ENCODE results near the gene FAM53B.

Gene FAM53B

GRCh38 chr10:124680675-124681074, 63.5 kb downstream of the FAM53B start:
- Histone ChIP-seq H3K27me3 (replicated peaks; ENCODE audit: insufficient read depth, low read length) (no peaks in the 10 kb centered on the region), H3K4me1 (ENCODE audit: low read length) (no peaks in the 10 kb centered on the region), H3K36me3 (replicated peaks; ENCODE audit: insufficient read depth, low read length) (no peaks in the 10 kb centered on the region), H3K9me2 (replicated peaks; ENCODE audit: insufficient read depth, low read length) (no peaks in the 10 kb centered on the region), H3F3A (ENCODE audit: insufficient read depth, low read length) (no peaks in the 10 kb centered on the region), H2AFZ (ENCODE audit: low read length) (no peak overlapping the region), H3K9me3 (replicated peaks; ENCODE audit: insufficient read depth, low read length) (no peaks in the 10 kb centered on the region), H3K4me3 (ENCODE audit: low read length) (no peak overlapping the region), H3K79me2 (ENCODE audit: low read length) (peaks cover 38% of the 10 kb centered on the region), H3K4me2 (ENCODE audit: low read depth, low read length) (no peak overlapping the region), H4K20me1 (ENCODE audit: insufficient read depth, low read length) (no peaks in the 10 kb centered on the region), H3K9ac (ENCODE audit: low read length) (no peak overlapping the region), H3K27ac (ENCODE audit: low read length) (no peak overlapping the region)
- TF ChIP-seq EZH2phosphoT487 (IDR thresholded peaks at IDR 0.05; ENCODE audit: low read length) (no peak), EZH2 (optimal IDR thresholded peaks at IDR 0.05; ENCODE audit: low read depth, low read length) (no peak), CTCF (IDR thresholded peaks at IDR 0.05; ENCODE audit: low read length) (no peak)
- DNase-seq: no peak

- Histone ChIP-seq H4K20me1 (ENCODE audit: insufficient read depth, low read length) (no peaks in the 10 kb centered on the region), H3F3A (ENCODE audit: insufficient read depth, low read length) (no peaks in the 10 kb centered on the region), H3K79me2 (ENCODE audit: low read length) (peaks cover 46% of the 10 kb centered on the region), H3K27me3 (replicated peaks; ENCODE audit: insufficient read depth, low read length) (no peaks in the 10 kb centered on the region), H3K9ac (ENCODE audit: low read length) (no peak overlapping the region), H2AFZ (ENCODE audit: low read length) (no peak overlapping the region), H3K4me2 (ENCODE audit: low read depth, low read length) (no peak overlapping the region), H3K27ac (ENCODE audit: low read length) (no peak overlapping the region), H3K4me1 (ENCODE audit: low read length) (no peaks in the 10 kb centered on the region), H3K4me3 (ENCODE audit: low read length) (no peak overlapping the region), H3K36me3 (replicated peaks; ENCODE audit: insufficient read depth, low read length) (no peaks in the 10 kb centered on the region), H3K9me3 (replicated peaks; ENCODE audit: insufficient read depth, low read length) (no peaks in the 10 kb centered on the region), H3K9me2 (replicated peaks; ENCODE audit: insufficient read depth, low read length) (no peaks in the 10 kb centered on the region)
- TF ChIP-seq CTCF (IDR thresholded peaks at IDR 0.05; ENCODE audit: low read length): no peak
- no peak for TF ChIP-seq EZH2 (optimal IDR thresholded peaks at IDR 0.05; ENCODE audit: low read depth, low read length)
- TF ChIP-seq EZH2phosphoT487 (IDR thresholded peaks at IDR 0.05; ENCODE audit: low read length): no peak
- no peak for DNase-seq
Measured at GRCh38 chr10:124679401-124679800, 64.8 kb downstream of the FAM53B start.

GRCh38 chr10:124678557-124679240, 65.5 kb downstream of the FAM53B start:
- Histone ChIP-seq H3K9me2 (replicated peaks; ENCODE audit: insufficient read depth, low read length) (no peaks in the 10 kb centered on the region), H3K4me1 (ENCODE audit: low read length) (no peaks in the 10 kb centered on the region), H3K79me2 (ENCODE audit: low read length) (peaks cover 52% of the 10 kb centered on the region), H3K4me2 (ENCODE audit: low read depth, low read length) (no peak overlapping the region), H3K9ac (ENCODE audit: low read length) (no peak overlapping the region), H3K27me3 (replicated peaks; ENCODE audit: insufficient read depth, low read length) (no peaks in the 10 kb centered on the region), H3K27ac (ENCODE audit: low read length) (no peak overlapping the region), H3K9me3 (replicated peaks; ENCODE audit: insufficient read depth, low read length) (no peaks in the 10 kb centered on the region), H3K36me3 (replicated peaks; ENCODE audit: insufficient read depth, low read length) (no peaks in the 10 kb centered on the region), H3F3A (ENCODE audit: insufficient read depth, low read length) (no peaks in the 10 kb centered on the region), H2AFZ (ENCODE audit: low read length) (no peak overlapping the region), H4K20me1 (ENCODE audit: insufficient read depth, low read length) (no peaks in the 10 kb centered on the region), H3K4me3 (ENCODE audit: low read length) (no peak overlapping the region)
- no peak for DNase-seq
- TF ChIP-seq EZH2 (optimal IDR thresholded peaks at IDR 0.05; ENCODE audit: low read depth, low read length): no peak
- TF ChIP-seq CTCF (IDR thresholded peaks at IDR 0.05; ENCODE audit: low read length): no peak
- TF ChIP-seq EZH2phosphoT487 (IDR thresholded peaks at IDR 0.05; ENCODE audit: low read length): no peak

Measured in MM.1S (cell line).